Esophagus squamous epithelium (tissue), 4 donors: ENCODE results near the gene MEOX1.

Experiments
- CTCF ChIP-seq, 6 experiments: fragments of 450-650 bp in 4 of 6; fragments of 200-600 bp in 2 of 6; sonication (generic) in 2 of 6; IDR thresholded peaks; one replicate each; pipeline ENCODE4 v1.5.1; 2016 to 2019; ENCODE audit warnings: antibody characterized with exemption in 6 of 6, mild to moderate bottlenecking in 4 of 6, moderate library complexity in 4 of 6
- POLR2A ChIP-seq, 4 donors: fragments of 450-650 bp; IDR thresholded peaks; one replicate each; pipeline ENCODE4 v1.6.1; 2017; ENCODE audit warnings: antibody characterized with exemption in 4 of 4, mild to moderate bottlenecking in 4 of 4, moderate library complexity in 3 of 4

GRCh38 chr17:43616029-43616351 lies 45.7 kb downstream of the MEOX1 start:
- TF ChIP-seq CTCF (IDR thresholded peaks at IDR 0.05) (no peak), POLR2A (IDR thresholded peaks at IDR 0.05) (no peak)
